ENCODE results near the gene GSTM4.

- TF ChIP-seq CTCF (IDR thresholded peaks at IDR 0.05) (no peak), REST (IDR thresholded peaks at IDR 0.05) (no peak), MYC (IDR thresholded peaks at IDR 0.05; ENCODE audit: borderline replicate concordance, low read length) (no peak), MAX (IDR thresholded peaks at IDR 0.05) (no peak), POLR2A (IDR thresholded peaks at IDR 0.05; ENCODE audit: low read length) (no peak)
Measured at GRCh38 chr1:109689844-109690405, 34.0 kb downstream of the GSTM4 start.
